Stimulated activated naive CD8-positive, alpha-beta T cell treated with anti-CD3 and anti-CD28 coated beads, Interleukin-15, Interleukin-2, amounts not matched to agents 100 U/mL and 50 U/mL, for 24 hours (primary cell): ENCODE results near the gene ZNF354B.
A peak's percentile ranks its signal among the peaks of the same experiment; 100 is the strongest.

Experiments used
- ATAC-seq: fragments of 150-1000 bp; cut with Tn5 transposase; one replicate; pipeline ENCODE4 v1.10.0; 2021
- DNase-seq: peaks from one replicate; pipeline ENCODE4 v3.0.0; 2021

The ZNF354B gene

DNA sequence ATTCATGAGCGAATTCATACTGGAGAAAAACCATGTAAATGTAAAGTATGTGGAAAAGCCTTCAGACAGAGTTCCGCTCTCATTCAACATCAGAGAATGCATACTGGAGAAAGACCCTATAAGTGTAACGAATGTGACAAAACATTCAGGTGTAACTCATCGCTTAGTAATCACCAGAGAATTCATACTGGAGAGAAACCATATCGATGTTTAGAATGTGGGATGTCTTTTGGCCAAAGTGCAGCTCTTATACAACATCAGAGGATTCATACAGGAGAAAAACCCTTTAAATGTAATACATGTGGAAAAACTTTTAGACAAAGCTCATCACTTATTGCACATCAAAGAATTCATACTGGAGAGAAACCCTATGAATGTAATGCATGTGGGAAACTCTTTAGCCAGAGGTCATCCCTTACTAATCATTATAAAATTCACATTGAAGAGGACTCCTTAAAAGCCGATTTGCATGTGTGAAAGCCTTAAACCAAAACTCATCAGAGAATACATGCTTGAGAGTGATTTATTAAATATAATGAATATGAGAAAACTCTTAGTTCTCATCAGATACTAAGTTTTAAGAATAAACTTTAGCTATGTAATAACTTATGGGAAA lies 24.2 kb downstream of the ZNF354B start:
- DNase-seq = no peak

DNA sequence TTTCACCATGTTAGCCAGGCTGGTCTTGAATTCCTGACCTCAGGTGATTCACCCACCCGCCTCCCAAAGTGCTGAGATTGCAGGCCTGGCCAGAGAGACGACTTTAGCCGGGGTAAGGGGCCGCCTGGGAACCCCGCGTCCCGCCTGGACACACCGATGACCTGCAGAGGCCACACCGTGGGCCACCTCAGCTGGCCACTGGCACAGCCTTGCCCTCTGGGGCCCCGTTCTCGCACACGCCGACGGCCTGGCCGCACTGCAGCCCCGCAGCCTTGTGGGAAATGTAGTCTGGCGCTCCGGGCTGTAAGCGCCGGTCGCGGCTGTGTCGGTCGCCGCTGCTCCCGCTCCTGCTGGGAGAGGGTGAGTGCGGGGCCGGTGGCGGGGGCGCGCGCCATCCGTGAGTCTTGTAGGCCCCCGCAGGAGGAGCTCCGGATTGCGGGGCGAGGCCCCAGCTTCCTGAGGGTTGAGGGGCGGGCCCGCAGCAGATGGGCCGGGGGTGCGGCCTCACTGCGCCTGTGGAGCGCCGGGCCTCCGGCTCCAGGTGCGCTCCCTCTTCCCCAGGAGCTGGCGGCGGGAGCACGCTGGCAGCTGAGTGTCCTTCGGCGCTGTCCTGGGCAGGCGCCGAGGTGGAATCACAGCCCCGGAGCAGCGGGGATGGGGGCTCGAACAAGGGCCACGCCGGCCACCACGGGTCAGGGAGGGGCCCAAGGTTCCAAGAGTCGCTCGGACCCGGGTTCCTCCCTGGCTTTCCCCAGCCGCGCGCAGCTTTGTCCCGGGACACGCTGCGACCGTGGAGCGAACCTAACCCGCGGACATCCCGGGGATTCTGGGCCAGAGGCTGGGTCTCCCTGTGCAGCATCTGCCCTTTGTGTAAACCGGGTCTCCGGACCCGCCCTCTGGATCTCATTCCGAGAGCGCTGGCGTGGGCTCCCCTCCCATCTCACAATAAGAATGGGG lies 36.1 kb downstream of the ZNF354B start, which contains the start of gene ZFP2:
Gene ZFP2, plus strand, starts transcription at position 299 of the 957 bp plus-strand sequence. CDS start 35,401 bp downstream, outside the sequence.
- peak; percentile 44 for DNase-seq
- peak; percentile 82 for ATAC-seq

More for the DNA sequence above, 24.2 kb downstream of the ZNF354B start:
- ATAC-seq = no peak

DNA sequence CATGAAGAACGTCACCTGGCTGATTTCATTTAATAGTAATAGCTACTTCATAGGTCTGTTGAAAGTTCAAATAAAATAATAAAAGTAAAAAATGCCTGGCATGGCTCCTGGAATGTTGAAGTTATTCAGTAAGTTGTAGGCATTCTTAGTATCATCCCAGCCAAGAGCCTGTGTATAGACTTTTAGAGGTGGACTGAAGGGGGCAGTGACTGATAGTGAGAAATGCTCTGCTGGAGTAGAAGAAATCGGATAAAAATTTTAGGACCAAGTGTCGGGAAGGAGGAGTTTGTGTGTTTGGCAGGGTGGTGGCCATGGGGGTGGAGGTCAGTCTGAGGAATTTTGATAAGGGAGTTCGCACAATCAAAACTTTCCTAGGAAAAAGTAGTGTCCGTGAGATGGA lies 39.5 kb downstream of the ZNF354B start:
- no peak for DNase-seq
- ATAC-seq = no peak

DNA sequence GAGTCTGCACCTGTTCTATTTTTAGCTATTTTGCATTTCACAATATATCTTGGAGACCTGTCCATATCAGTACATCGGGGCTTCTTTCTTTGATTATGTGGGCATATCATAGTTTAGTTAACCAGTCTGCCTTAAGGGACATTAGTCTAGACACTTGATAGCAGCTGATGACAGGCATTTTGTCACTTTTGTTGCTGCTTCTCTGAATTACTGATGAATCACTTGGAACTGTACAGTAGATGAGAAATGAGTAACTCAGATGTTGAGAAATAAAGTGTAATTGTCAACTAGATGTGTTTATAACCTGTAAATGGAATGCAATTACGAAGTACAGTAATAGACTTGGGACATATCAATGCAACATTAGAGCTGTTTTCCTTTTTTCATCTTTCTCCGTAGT lies 43.1 kb downstream of the ZNF354B start:
- DNase-seq = no peak
- ATAC-seq = no peak

DNA sequence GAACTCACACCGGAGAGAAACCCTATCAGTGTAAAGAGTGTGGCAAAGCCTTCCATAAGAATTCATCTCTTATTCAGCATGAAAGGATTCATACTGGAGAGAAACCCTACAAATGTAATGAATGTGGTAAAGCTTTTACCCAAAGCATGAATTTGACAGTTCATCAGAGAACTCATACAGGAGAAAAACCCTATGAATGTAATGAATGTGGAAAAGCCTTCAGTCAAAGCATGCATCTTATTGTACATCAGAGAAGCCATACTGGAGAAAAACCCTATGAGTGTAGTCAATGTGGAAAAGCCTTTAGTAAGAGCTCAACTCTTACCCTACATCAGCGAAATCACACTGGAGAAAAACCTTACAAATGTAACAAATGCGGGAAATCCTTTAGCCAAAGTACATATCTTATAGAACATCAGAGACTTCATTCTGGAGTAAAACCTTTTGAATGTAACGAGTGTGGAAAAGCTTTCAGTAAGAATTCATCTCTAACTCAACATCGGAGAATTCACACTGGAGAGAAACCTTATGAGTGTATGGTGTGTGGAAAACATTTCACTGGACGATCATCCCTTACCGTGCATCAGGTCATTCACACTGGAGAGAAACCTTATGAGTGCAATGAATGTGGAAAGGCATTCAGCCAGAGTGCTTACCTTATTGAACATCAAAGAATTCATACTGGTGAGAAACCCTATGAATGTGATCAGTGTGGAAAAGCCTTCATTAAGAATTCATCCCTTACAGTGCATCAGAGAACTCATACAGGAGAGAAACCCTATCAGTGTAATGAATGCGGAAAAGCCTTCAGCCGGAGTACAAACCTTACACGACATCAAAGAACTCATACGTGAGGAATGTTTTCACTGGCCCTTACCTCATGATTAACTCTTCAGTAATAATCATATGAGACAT lies 72.3 kb downstream of the ZNF354B start:
- no peak for DNase-seq
- no peak for ATAC-seq
